Erythroblast (primary cell): ENCODE results near the gene PRKRA.

Experiments used
- GATA1 ChIP-seq: IDR thresholded peaks from 2 replicates; pipeline ENCODE4 v1.6.1; 2011; ENCODE audit warnings: low read depth, mild to moderate bottlenecking, control low read depth, low read length, moderate library complexity
- POLR2A ChIP-seq: IDR thresholded peaks from 2 replicates; pipeline ENCODE4 v1.6.1; 2011; ENCODE audit warnings: mild to moderate bottlenecking, low read length

DNA sequence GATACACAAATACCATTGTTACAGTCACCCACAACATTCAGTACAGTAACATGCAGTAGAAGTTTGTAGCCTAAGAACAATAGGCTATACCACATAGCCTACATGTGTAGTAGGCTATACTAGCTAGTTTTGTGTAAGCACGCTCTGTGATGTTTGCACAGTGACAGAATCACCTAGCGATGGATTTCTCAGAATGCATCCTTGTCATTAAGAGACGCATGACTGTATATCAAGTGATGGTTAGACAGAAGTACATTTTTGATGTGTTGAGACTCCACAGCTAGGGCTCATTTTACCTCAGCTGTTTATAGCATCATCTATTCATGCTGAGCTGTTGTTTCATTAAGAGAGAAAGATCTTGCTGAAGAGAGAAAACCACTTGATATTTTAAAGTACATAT is 48.7 kb upstream of the PRKRA start:
- TF ChIP-seq POLR2A, result no peak
- no peak for TF ChIP-seq GATA1
